GM18511 (cell line): ENCODE measurements around the gene SLK.

Experiments used
- ATAC-seq: cut with Tn5 transposase; IDR thresholded peaks from one replicate; pipeline ENCODE4 v1.9.1; 2021; ENCODE audit warnings: mild to moderate bottlenecking, moderate library complexity; ENCODE audit not compliant: unreplicated experiment

Gene SLK

DNA sequence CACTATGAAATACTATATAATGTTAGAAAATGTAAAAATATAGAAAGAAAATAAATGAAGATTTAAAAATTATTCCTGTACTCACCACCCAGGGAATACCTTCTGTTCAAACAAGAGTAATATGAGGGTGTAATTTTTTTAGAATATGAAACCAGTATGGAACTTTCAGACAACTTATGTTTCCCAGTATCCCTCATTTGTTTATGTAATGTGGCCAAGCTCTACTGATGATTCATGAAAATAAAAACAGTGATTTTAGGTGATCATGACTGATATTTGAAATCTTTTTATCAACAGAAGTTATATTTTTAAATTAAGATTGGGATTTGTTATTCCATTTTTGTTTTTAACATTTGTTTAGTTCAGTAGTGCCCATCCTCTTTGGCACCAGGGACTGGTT is 18.8 kb downstream of the SLK start:
- ATAC-seq, result no peak

DNA sequence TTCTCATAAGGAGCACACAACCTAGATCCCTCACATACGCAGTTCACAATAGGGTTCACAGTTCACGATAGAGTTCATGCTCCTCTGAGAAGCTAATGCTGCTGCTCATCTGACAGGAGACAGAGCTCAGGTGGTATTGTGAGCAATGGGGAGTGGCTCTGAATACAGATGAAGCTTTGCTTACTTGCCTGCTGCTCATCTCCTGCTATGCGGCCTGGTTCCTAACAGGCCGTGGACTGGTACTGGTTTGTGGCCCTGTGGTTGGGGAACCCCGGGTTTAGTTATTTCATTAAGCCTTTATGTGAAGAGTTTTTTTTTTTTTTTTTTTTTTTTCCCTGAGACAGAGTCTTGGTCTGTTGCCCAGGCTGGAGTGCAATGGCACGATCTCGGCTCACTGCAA is 19.4 kb downstream of the SLK start:
- ATAC-seq, result peak; percentile 31

GRCh38 chr10:103990121-103990520 is 23.2 kb downstream of the SLK start:
- no peak for ATAC-seq

- ATAC-seq, result no peak
Observed at GRCh38 chr10:103990531-103990930, 23.6 kb downstream of the SLK start.

GRCh38 chr10:103991393-103992128 is 24.6 kb downstream of the SLK start:
- ATAC-seq, result no peak

- no peak for ATAC-seq
Observed at GRCh38 chr10:103995134-103995533, 28.2 kb downstream of the SLK start.

DNA sequence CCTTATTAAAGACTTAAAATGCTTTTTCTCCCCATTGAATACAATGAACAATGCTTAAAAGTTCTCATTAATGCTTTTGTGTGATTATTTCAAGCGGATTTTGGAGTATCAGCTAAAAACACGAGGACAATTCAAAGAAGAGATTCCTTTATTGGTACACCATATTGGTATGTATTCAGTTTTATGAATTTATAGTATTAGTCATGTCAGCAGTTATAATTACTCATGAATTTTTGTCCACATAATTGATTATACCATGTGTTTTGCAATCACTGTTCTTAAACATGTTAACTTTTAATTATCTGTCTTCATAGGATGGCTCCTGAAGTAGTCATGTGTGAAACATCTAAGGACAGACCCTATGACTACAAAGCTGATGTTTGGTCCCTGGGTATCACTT is 31.9 kb downstream of the SLK start:
- no peak for ATAC-seq

DNA sequence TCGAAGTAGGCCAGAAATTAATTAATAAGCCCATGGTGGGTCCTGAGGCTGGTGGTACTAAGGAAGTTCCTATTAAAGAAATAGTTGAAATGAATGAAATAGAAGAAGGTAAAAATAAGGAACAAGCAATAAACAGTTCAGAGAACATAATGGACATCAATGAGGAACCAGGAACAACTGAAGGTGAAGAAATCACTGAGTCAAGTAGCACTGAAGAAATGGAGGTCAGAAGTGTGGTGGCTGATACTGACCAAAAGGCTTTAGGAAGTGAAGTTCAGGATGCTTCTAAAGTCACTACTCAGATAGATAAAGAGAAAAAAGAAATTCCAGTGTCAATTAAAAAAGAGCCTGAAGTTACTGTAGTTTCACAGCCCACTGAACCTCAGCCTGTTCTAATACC is 36.0 kb downstream of the SLK start:
- no peak for ATAC-seq

- no peak for ATAC-seq
Observed at GRCh38 chr10:104005172-104005863, 38.4 kb downstream of the SLK start.

DNA sequence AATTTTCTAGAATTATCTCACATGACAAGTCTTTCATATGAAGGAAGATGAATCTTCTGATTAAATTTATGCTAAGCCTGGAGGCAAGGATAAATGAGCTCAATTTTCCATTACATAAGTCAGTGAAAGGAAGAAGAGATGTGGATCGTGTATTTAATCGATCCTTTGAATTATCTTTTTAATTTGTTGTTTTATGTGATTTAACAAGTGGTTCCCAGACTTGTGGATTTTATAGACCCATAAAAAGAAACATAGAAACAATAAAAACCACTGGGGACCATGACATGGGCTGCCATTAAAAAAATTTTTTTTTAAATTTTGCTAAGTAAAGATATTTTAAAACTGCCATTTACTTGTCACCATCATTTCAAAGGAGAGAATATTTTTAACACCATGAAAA is 45.0 kb downstream of the SLK start:
- no peak for ATAC-seq

- no peak for ATAC-seq
Observed at GRCh38 chr10:104013489-104013888, 46.5 kb downstream of the SLK start.

- ATAC-seq, result no peak
Observed at GRCh38 chr10:104014176-104014575, 47.2 kb downstream of the SLK start.

GRCh38 chr10:104016661-104017060 is 49.7 kb downstream of the SLK start:
- ATAC-seq, result no peak

DNA sequence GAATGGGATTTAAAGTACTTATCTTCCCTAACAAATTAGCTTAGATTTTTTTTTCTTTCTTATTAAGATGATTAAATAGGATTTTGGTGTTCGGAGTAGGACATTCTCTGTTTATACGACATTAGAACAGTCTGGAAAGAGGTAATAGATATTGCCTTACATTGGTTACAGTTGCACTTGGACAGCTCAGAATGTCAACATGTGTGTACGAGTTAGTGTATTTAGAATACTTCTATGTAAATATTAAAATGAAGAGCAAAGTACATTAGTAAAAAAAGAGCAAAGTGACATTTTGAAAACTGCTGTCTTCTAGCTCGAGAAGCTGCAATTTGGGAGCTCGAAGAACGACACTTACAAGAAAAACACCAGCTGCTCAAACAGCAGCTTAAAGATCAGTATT is 51.5 kb downstream of the SLK start:
- ATAC-seq, result no peak

DNA sequence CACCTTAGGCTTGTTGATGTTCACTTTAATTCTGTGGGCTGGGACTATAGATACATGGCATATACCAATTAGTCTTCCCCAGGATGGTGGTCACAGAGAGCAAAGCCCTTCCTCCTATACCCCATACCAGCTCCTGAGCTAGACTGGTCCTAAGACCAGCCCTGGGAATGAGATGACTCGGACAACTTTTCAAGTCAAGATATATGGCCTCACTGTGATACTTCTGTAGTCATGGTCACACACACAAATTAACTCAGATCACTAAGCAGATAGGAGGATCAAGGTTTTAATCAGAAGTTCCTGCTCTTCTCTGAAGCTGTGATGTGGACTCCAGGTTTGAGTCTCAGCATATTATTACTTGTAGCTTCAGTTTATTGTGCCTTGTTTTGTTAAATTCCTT is 53.1 kb downstream of the SLK start:
- no peak for ATAC-seq

DNA sequence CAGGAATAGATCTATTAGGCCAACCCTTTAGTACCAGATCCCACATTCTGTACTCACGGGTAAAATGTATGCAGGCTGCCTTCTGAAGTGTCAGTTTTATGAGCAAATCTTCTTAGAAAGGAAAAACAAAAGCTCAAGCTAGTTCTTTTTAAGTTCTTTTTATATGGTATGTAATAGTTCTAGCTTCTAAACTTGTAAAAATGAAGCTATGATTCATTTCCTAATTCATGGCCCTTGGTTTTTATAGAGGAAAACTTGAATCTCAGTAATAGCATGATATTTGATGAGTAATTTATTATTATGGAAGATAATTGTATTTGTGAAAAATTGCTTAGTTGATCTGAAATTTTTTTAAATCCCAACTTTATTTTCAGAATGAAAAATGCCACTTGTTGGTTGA is 54.3 kb downstream of the SLK start:
- no peak for ATAC-seq

DNA sequence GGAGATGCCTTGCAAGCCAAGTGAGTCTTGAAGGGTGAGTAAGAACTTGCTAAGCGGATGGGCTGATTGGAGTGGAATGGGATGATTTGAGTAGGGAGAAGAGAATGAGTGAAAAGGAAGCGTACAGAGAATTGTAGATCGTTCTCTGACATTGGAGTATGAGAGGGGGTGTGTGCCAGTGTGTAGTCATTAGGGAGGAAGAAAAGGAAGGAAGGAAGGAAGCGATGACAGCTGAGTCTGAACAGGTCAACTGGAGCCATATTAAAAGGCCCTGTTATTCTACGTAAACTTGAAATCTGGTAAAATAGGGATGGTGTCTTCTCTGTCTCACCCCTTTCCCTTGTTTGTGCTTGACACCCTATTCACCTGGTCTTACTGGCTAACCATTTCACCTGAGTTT is 55.1 kb downstream of the SLK start:
- no peak for ATAC-seq

GRCh38 chr10:104025524-104025923 is 58.6 kb downstream of the SLK start:
- no peak for ATAC-seq

GRCh38 chr10:104026762-104027161 is 59.8 kb downstream of the SLK start:
- no peak for ATAC-seq

DNA sequence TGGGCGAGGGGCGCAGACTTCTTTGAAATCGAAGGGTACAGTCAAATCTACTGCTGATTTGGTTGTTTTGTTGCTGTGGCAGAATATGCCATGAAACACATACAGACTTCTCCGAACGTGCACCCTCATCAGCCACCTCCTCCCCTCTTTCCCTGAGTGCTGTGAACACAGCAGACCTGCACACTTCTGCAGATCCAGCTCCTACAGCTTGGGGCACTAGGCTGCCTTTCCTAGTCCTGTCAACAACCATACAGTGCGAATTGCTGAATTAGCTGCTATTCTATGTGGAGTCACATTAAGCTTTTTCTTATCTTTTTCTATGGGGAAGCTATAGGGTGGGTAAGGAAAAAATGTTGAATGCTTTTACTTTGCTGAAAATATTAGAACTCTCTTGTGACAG is 61.2 kb downstream of the SLK start:
- ATAC-seq, result no peak

- ATAC-seq, result no peak
Observed at GRCh38 chr10:104028823-104029520, 62.0 kb downstream of the SLK start.

- no peak for ATAC-seq
Observed at GRCh38 chr10:104029521-104029860, 62.6 kb downstream of the SLK start.
